ENCODE measurements around the gene NUP210. TPM values are rescaled to one million over a fixed set of nuclear protein-coding genes. Genes with fewer than 3 reads are reported as not detected.

NUP210 gene
- total and polyA plus RNA-seq, 2 experiments from 2014 or later, result 6.7 to 8.4 TPM

- Histone ChIP-seq H3K27me3 (no peaks in the 10 kb centered on the region), H3K36me3 (replicated peaks; ENCODE audit: insufficient read depth, low read depth) (no peaks in the 10 kb centered on the region), H3K4me1 (ENCODE audit: insufficient read depth) (no peaks in the 10 kb centered on the region), H3K9me3 (ENCODE audit: low read depth) (no peaks in the 10 kb centered on the region), H3K27ac (no peak overlapping the region), H3K4me3 (no peak overlapping the region), H4K20me1 (ENCODE audit: insufficient read depth, poor library complexity, severe bottlenecking) (no peaks in the 10 kb centered on the region), H3K79me2 (no peaks in the 10 kb centered on the region), H3K9me2 (replicated peaks; ENCODE audit: insufficient read depth) (no peaks in the 10 kb centered on the region), H3K4me2 (no peak overlapping the region), H2AFZ (no peak overlapping the region)
- no peak for TF ChIP-seq CTCF (IDR thresholded peaks at IDR 0.05; ENCODE audit: poor library complexity)
- TF ChIP-seq EZH2phosphoT487 (IDR thresholded peaks at IDR 0.05; ENCODE audit: low read depth, severe bottlenecking, unreplicated experiment), result no peak
- no peak for TF ChIP-seq EZH2 (IDR thresholded peaks at IDR 0.05; ENCODE audit: borderline replicate concordance)
- no peak for DNase-seq (ENCODE audit: low spot score)
- 92% methylated on average over 29 of the region's 29 CpGs for WGBS (ENCODE audit: low lambda C conversion rate, missing lambda C conversion rate)
Observed at GRCh38 chr3:13317596-13318320, 102.4 kb downstream of the NUP210 start.

- TF ChIP-seq EZH2 (IDR thresholded peaks at IDR 0.05; ENCODE audit: borderline replicate concordance) (no peak), CTCF (IDR thresholded peaks at IDR 0.05; ENCODE audit: poor library complexity) (no peak), EZH2phosphoT487 (IDR thresholded peaks at IDR 0.05; ENCODE audit: low read depth, severe bottlenecking, unreplicated experiment) (no peak)
- no peaks in the 10 kb centered on the region for H3K27me3 ChIP-seq
- H3K9me3 ChIP-seq (ENCODE audit: low read depth), result no peaks in the 10 kb centered on the region
- no peak overlapping the region for H3K4me3 ChIP-seq
- no peak overlapping the region for H3K27ac ChIP-seq
- H3K9me2 ChIP-seq (replicated peaks; ENCODE audit: insufficient read depth), result no peaks in the 10 kb centered on the region
- H3K4me2 ChIP-seq, result no peak overlapping the region
- 77% methylated on average over 10 of the region's 10 CpGs for WGBS (ENCODE audit: low lambda C conversion rate, missing lambda C conversion rate)
- no peak overlapping the region for H2AFZ ChIP-seq
- DNase-seq (ENCODE audit: low spot score), result no peak
- H3K4me1 ChIP-seq (ENCODE audit: insufficient read depth), result no peaks in the 10 kb centered on the region
- H4K20me1 ChIP-seq (ENCODE audit: insufficient read depth, poor library complexity, severe bottlenecking), result no peaks in the 10 kb centered on the region
- H3K36me3 ChIP-seq (replicated peaks; ENCODE audit: insufficient read depth, low read depth), result no peaks in the 10 kb centered on the region
- no peaks in the 10 kb centered on the region for H3K79me2 ChIP-seq
Observed at GRCh38 chr3:13316603-13317002, 103.5 kb downstream of the NUP210 start.

GRCh38 chr3:13314877-13315276, 105.2 kb downstream of the NUP210 start:
- Histone ChIP-seq H2AFZ (no peak overlapping the region), H3K4me2 (no peak overlapping the region), H3K4me1 (ENCODE audit: insufficient read depth) (no peaks in the 10 kb centered on the region), H4K20me1 (ENCODE audit: insufficient read depth, poor library complexity, severe bottlenecking) (no peaks in the 10 kb centered on the region), H3K27me3 (no peaks in the 10 kb centered on the region), H3K9me2 (replicated peaks; ENCODE audit: insufficient read depth) (no peaks in the 10 kb centered on the region), H3K4me3 (no peak overlapping the region), H3K36me3 (replicated peaks; ENCODE audit: insufficient read depth, low read depth) (no peaks in the 10 kb centered on the region), H3K27ac (no peak overlapping the region), H3K79me2 (no peaks in the 10 kb centered on the region), H3K9me3 (ENCODE audit: low read depth) (no peaks in the 10 kb centered on the region)
- TF ChIP-seq EZH2phosphoT487 (IDR thresholded peaks at IDR 0.05; ENCODE audit: low read depth, severe bottlenecking, unreplicated experiment) (no peak), CTCF (IDR thresholded peaks at IDR 0.05; ENCODE audit: poor library complexity) (no peak), EZH2 (IDR thresholded peaks at IDR 0.05; ENCODE audit: borderline replicate concordance) (no peak)
- 98% methylated on average over 3 of the region's 3 CpGs for WGBS (ENCODE audit: low lambda C conversion rate, missing lambda C conversion rate)
- DNase-seq (ENCODE audit: low spot score), result no peak
